Hematopoietic multipotent progenitor cell treated with erythropoietin and hydrocortisone succinate and interleukin-3 and kit ligand, for 6 days (in vitro differentiated cells): Measurements from ENCODE around the gene DNAI4.
"Not testable (repeated sequence)": the region's sequence is repeated elsewhere in the genome, so short reads cannot be mapped to it uniquely, and the experiment has no call there.

Experiments
- DNase-seq: peaks from one replicate; pipeline ENCODE4 v3.0.0-alpha.2; 2015

The DNAI4 gene

GRCh38 chr1:66927528-66927927 lies 2.9 kb upstream of the DNAI4 start:
- peak; percentile 35 for DNase-seq

DNA sequence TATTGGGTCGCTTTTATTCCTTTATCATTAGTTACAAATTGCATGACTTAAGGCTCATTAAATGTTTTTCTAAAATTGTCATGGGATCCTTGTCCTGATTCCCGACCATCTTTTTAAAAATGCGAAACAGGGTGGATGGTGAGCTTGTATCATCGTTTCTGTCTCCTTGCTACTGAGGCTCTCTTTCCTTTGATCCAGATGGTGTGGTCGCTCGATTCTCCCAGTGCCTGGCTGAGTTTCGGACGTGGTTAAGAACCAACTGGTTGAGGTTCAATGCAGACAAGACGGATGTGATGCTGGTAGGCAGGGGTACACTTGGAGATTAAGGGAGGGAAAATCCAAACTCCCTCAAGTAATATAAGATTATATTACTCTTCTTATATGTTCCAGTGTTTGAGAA lies 1.3 kb upstream of the DNAI4 start:
- DNase-seq, result no peak

DNA sequence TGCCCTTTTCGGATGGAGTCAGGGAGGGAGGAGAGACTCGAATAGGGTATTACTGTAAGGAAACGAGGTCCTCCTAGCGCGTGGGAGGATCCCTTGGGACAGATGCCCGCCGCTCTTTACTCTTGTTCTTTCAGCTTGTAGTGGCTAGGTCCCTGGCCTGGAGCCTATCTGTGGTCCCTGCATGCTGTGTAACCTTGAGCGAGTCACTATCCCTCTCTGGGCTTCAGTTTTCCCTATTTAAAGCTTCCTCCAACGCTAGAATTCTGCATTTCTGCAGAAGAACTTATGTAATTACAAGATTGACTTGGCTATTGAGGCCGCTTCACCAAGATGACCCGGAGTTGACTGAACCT lies 878 bp upstream of the DNAI4 start:
- DNase-seq, result no peak

GRCh38 chr1:66920543-66920942 lies 4.1 kb downstream of the DNAI4 start:
- DNase-seq, result no peak

DNA sequence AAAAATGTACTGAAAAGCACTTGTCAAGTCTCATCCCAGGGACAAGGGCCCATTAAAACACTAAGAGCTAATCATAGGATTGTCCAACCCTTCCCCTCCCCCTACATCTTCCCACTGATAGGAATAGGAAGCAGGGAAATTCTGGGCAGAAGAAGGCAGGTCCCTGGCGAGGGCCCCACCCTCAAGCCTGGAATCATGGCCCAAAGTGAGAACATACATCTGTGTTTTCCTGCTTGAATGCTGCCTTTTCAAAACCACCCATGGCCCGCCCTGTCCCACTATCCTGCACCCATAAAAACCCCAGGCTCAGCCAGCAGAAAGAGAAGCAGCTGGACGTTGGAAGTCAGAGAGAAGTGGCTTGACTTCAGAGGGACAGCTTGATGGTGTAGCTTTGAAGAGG lies 4.8 kb downstream of the DNAI4 start:
- no peak for DNase-seq

DNA sequence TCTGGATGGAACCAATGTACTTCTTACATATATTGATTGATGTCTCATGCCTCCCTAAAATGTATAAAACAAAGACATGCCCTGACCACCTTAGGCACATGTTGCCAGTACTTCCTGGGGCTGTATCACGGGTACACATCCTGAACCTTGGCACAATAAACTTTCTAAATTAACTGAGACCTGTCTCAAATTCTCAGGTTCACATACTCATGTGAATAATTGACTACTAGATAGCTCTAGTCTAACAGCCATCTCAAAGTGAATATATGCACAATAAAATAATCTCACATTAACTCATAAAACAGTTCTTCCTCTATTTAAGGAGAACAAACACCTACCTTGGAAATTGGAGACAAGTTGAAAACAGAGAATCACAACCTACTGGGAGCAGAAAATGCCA lies 5.6 kb downstream of the DNAI4 start:
- DNase-seq, result no peak

DNA sequence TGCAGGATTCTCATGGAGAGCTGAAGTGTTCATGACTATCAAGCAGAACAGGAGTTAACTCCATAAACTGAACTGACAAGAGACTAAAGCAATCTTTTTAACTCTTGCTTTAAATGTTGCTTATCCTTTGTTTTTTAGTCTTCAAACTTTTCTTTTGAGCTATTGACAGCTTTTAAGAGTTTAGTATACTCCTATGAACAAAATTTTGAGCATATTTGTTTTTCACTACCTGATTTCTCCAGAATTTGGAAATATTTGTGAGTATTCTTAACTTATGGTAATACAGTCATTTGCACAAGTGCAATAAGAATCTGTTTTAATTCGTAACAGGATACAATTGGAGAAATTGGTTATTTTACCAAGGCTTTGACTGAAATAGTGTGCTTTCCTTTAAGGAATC lies 7.2 kb downstream of the DNAI4 start:
- no peak for DNase-seq

GRCh38 chr1:66916320-66916719 lies 8.3 kb downstream of the DNAI4 start:
- peak; percentile 95 for DNase-seq

DNA sequence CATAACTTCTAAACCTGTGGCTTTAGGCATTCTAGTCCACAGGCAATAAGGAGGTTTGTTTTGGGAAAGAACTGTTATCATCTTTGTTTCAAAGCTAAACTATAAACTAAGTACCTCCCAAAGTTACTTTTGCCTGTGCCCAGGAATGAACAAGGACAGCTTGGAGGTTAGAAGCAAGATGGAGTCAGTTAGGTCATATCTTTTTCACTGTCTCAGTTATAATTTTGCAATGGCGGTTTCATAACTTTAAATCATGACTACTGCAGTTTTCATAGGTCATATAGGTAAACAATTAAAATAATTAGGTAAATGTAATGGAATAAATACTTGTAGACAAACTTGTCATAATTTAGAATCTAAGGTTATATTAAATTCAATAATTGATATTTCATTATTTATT lies 9.5 kb downstream of the DNAI4 start:
- not testable (repeated sequence) for DNase-seq

DNA sequence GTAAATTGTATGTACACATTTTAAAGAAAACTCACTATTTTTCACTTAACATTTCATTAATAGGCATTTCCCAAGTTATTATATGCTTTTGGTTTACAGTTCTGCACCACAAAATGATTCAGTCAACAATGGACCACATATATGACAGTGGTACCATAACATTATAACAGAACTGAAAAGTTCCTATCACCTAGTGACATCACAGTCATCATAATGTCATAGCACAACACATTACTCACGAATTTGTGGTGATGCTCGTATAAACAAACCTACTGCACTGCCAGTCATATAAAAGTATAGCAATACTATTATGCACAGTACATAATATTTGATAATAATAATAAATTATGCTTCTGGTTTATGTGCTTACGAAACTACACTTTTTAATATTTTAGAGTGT lies 30.9 kb downstream of the DNAI4 start:
- DNase-seq, result no peak

DNA sequence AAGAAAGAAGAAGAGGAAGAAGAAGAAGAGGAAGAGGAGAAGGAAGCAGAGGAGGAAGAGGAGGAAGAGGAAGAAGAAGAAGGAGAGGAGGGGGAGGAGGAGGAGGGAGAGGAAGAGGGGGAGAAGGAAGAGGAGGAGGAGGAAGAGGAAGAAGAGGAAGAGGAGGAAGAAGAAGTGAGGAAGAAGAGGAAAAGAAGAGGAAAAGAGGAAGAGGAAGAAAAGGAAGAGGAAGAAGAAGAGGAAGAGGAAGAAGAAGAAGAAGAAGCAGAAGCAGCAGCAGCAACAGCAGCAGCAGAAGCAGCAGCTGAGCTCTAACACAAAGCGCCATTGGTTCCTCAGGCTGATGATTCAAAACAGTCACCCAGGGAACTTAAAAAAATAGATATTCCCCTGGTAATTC lies 34.0 kb downstream of the DNAI4 start:
- no peak for DNase-seq

GRCh38 chr1:66889030-66889429 lies 35.6 kb downstream of the DNAI4 start:
- no peak for DNase-seq

DNA sequence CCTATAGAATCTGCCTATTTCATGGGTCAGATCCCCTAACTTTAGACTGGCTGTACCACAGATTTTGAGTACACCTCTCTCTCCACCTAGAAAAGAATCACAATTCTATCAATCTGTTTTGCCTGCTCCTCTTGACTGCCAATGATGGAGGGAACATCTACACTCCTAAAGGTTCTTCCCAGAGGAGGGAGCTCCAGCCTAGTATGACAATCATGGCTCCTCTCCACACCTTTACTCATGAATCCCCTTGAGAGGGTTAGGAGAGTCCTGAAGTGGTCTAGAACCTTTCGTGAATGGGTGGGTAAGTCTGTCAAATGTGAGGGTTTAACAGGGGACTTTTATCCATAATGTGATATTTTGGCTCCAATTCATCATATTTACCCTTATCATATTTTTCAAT lies 48.0 kb downstream of the DNAI4 start:
- DNase-seq, result no peak

DNA sequence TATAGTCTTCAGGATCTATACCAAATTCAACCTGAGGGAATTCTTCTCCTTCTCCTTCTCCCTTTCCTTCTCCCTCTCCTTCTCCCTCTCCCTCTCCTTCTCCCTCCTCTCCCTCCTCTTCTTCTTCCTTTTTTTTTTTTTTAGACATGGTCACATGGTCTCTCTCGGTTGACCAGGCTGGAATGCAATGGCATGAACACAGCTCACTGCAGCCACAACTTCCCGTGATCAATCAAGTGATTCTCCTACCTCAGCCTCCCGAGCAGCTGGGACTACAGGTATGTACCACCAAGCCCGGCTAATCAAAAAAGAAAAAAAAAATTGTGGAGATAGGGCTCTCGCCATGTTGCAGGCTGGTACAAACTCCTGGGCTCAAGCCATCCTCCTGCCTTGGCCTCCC lies 51.5 kb downstream of the DNAI4 start:
- no peak for DNase-seq

DNA sequence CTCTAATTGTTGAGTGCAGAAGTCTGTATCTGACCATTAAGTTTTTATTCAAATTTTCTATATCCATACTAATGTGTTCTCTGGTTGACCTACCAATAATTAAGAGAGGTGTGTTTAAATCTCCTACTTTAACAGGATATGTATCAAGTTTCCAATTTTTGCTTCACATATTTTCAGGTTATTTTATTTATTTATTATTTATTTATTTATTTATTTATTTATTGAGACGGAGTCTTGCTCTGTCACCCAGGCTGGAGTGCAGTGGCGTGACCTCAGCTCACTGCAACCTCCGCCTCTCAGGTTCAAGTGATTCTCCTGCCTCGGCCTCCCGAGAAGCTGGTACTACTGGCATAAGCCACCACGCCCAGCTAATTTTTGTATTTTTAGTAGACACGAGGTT lies 52.6 kb downstream of the DNAI4 start:
- DNase-seq, result not testable (repeated sequence)

DNA sequence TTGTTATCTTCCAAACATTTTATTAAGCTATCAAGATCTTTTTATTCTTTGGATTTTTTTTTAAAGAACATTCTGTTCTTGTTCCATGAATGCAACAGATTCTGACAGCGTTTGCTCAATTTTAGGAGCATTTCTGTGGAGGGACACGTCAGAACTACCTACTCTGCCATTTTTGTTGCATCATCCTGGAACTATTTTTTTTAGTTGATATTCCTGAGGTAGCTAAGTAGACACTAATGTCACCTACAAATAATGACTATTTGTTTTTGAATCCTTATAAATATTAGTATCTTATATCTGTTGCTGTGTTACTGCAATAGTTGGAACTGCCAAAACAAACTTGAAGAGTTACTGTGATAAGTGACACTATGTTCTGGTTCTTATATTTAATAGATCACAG lies 57.2 kb downstream of the DNAI4 start:
- DNase-seq, result no peak

DNA sequence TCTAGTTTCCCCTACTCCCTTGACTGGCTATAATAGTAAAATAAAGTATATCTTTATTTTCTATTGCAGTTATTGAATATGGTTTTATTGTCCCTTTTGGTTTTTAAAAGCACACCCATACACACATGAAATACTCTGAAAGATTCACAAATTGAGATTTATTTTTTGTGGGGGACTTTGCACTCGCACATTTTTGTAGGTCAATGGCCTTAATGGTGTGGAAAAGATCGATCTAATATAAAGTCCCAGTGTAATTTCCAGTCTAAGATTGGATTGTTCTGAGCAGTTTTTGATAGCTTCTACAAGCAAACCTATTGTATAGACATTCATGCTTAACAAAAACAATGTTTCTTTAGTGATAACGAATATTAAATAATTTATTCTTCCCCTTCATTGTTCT lies 64.1 kb downstream of the DNAI4 start:
- DNase-seq, result no peak

DNA sequence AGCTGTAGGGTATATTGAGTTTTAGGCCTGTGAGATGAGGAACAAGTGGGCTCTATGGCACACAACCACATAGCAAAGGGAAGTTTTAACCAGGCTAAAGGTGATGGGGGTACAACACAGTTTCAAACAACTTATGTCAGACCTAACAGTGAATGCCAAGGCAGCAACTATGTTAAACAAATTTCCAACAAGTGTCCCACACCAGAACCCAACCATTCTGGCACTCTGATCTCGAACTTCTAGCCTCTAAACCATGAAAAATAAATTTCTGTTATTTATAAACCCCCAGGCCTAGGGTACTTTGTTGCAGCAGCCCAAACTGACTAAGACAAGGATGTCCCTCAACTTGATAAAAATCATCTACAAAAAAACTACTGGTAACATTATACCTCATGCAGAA lies 71.3 kb downstream of the DNAI4 start:
- DNase-seq, result no peak

DNA sequence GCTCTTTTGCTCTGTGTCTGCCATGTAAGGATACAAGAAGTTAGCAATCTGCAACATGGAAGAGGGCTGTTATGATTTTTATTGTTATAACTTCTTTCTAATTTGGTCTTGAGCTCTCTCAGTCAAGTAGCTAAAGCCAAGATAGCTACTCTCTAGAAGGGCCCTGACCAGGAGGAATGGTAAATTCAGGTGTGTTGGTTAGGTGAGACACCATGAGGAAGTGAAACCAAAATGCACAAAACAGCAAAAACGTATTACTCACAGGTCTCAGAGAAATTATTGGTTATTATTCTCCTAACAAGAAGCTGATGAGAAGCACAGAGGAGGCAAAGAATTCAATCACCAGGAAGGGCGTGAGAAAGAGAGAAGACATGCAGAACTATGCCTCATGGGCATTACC lies 71.8 kb downstream of the DNAI4 start:
- no peak for DNase-seq

GRCh38 chr1:66850989-66851388 lies 73.7 kb downstream of the DNAI4 start:
- DNase-seq, result no peak

GRCh38 chr1:66848193-66848592 lies 76.5 kb downstream of the DNAI4 start:
- DNase-seq, result no peak

DNA sequence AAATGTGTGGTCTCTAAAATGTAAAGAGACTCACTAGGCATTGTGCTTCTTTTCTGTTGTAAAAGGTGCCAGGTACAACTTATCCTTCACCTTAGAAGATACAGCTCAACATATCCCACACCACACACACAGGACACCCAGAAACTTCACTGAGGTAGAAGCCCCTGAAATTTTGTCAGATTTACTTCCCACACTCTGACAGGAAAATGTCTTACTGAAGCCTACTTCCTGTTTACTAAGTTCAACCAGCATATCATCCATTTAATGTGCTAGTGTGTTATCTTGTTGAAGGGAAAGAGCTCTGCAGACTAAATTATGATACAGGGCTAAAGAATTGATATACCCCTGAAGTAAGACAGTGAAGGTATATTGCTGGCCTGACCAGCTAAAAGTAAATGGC lies 83.7 kb downstream of the DNAI4 start:
- DNase-seq, result peak; percentile 5

DNA sequence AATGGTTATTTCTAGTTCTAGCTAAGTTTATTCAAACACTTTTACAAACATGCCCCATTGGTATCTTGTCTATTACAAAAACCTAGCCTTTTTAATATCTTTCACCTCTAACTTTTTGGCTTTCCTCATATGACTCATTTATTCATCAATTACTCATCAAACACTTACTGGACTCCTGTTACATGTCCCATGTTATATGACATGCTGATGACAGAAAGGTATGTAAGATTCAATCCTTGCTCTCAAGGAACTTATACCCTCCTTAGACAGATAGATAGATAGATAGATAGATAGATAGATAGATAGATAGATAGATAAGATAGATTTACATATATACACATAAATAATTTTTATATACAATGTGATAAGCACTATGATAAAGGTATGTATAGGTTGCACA lies 89.7 kb downstream of the DNAI4 start:
- no peak for DNase-seq

DNA sequence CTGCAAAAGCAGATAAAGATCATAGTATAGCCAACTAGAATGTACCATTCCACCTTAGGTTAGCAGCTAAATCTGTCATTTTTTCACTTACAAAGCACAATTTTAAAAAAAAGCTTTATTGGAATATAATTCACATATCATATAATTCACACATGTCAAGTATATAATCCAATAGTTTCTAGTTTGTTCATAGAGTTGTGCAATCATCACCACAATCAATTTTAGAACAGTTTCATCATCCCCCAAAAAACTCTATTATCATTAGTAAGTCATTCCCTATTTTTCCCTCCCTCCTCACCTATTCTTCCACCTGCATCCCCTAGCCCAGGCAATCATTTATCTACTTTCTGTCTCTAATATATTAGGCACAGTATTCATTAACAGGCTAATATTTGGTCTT lies 91.5 kb downstream of the DNAI4 start:
- DNase-seq, result no peak

- DNase-seq, result no peak
Observed at GRCh38 chr1:66831529-66832239, 93.0 kb downstream of the DNAI4 start.

DNA sequence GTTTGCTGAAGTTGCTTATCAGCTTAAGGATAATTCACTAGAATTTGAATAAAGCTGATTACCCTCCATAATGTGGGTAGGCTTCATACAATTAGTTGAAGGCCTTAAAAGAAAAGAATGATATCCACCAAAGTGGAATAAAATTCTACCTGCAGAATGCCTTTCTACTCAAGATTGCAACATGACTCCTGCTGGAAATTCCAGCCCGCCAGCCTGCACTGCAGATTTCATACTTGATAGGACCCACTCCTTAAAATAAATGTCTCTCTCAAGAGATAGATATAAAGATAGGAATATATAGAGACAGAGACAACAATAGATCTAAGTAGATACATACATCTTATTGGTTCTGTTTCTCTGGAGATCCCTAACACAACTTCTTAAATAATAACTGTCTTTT lies 99.9 kb downstream of the DNAI4 start:
- DNase-seq, result no peak
